Panc1 (cell line): ENCODE measurements around the gene ASXL2.

Experiments
- SIN3A ChIP-seq: IDR thresholded peaks from 2 replicates; pipeline ENCODE4 v1.6.1; 2012; ENCODE audit warnings: low read depth, mild to moderate bottlenecking, low read length, moderate library complexity, borderline replicate concordance; ENCODE audit not compliant: insufficient read depth
- TF ChIP-seq, protein P1 (sequence below): fragments of 450-650 bp; IDR thresholded peaks from 2 replicates; pipeline ENCODE4 v1.5.1; 2017; ENCODE audit warnings: mild to moderate bottlenecking

DNA sequence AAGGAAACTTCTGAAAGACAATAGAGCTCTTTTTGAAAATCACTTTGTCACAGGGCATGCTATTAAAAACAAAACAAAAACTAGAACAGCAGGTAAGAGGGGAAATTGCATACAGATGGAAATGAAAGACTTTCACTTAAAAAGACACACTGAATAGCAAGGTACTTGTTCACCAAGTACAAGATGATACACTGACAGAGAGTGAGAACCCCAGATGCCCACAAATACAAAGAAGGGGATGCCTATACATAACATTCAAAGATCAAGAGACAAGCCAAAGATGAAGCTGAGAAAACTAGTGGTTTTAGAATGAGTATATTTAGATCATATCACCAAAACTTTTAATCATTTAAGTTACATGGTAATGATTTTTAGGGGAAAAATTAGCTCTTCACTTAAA, 60.7 kb downstream of the ASXL2 start:
- no peak for TF ChIP-seq SIN3A
- TF ChIP-seq, protein P1, sequence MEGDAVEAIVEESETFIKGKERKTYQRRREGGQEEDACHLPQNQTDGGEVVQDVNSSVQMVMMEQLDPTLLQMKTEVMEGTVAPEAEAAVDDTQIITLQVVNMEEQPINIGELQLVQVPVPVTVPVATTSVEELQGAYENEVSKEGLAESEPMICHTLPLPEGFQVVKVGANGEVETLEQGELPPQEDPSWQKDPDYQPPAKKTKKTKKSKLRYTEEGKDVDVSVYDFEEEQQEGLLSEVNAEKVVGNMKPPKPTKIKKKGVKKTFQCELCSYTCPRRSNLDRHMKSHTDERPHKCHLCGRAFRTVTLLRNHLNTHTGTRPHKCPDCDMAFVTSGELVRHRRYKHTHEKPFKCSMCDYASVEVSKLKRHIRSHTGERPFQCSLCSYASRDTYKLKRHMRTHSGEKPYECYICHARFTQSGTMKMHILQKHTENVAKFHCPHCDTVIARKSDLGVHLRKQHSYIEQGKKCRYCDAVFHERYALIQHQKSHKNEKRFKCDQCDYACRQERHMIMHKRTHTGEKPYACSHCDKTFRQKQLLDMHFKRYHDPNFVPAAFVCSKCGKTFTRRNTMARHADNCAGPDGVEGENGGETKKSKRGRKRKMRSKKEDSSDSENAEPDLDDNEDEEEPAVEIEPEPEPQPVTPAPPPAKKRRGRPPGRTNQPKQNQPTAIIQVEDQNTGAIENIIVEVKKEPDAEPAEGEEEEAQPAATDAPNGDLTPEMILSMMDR: no peak
